ENCODE measurements around the gene FMNL2.

FMNL2 gene

GRCh38 chr2:152492131-152492530 lies 157.2 kb downstream of the FMNL2 start:
- DNase-seq (ENCODE audit: low read depth), result no peak
- no peak for TF ChIP-seq CTCF (IDR thresholded peaks at IDR 0.05; ENCODE audit: low read length, missing control alignments)

DNA sequence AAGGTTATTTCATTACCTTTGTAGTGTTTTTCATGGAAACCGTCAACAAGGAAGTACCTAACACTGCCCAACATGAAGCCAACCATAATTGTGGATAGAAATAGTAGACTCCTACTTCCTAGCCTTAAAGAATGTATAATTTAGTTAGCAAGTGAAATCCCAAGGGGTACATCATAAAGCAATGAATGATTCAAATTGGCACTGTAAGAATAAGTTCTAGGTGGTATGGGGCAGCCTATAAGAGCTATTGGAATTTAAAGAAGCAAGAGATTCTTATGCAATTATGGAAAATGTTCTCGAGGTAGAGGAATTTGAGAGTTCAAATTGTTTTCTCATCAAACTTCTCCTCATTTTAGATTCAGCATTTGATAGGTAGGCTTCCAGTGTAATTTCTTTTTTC lies 157.9 kb downstream of the FMNL2 start:
- H3K4me3 ChIP-seq (replicated peaks; ENCODE audit: low read depth, low read length), result no peak overlapping the region
- TF ChIP-seq CTCF (IDR thresholded peaks at IDR 0.05; ENCODE audit: low read length, missing control alignments), result no peak
- DNase-seq (ENCODE audit: low read depth), result no peak

More at GRCh38 chr2:152492131-152492530, 157.2 kb downstream of the FMNL2 start:
- no peak overlapping the region for H3K4me3 ChIP-seq (replicated peaks; ENCODE audit: low read depth, low read length)

DNA sequence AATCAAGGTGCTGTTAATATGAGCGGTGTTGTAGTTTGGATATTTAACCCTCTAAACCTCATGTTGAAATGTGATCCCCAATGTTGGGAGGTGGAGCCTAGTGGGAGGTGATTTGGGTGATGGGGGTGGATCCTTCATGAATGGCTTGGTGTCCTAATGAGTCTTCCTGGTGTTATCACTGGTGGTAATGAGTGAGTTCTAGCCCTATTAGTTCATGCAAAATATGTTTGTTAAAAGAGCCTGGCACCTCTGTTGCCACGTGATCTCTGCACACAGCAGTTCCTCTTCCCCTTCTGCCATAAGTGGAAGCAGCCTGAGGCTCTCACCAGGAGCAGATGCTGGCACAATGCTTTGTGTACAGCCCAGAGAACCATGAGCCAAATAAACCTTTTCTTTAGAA lies 158.4 kb downstream of the FMNL2 start:
- no peak overlapping the region for H3K4me3 ChIP-seq (replicated peaks; ENCODE audit: low read depth, low read length)
- TF ChIP-seq CTCF (IDR thresholded peaks at IDR 0.05; ENCODE audit: low read length, missing control alignments), result no peak
- DNase-seq (ENCODE audit: low read depth), result no peak

DNA sequence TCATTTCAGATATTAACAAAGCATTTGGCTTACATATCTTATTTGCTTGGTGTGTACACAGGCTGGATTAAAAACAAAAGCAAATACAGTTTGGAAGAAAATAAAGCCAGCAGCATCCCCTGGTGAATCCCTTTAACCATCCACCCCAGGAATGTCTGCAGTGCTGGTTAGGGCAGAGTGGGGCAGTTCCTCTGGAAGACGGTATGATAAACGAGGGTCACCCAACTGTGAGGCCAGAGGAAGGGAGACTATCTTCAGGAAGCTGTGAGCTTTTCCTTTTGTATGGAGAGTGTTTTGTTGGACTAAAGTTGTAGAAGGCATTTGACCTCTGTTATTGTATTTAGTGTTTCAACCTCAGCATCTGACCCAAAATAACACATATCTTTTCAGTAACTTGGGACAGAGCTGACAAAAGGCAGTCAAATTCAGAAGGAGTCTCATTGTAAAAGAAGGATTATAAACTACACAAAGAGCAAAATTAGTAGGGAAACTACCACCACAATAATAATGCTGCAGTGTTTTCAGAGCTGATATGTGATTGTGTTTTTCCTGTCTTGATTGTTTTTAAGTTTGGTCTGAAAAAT lies 159.1 kb downstream of the FMNL2 start:
- DNase-seq (ENCODE audit: low read depth), result peak; percentile 38
- no peak for TF ChIP-seq CTCF (IDR thresholded peaks at IDR 0.05; ENCODE audit: low read length, missing control alignments)

GRCh38 chr2:152496371-152496770 lies 161.4 kb downstream of the FMNL2 start:
- no peak overlapping the region for H3K4me3 ChIP-seq (replicated peaks; ENCODE audit: low read depth, low read length)
- DNase-seq (ENCODE audit: low read depth), result no peak
- no peak for TF ChIP-seq CTCF (IDR thresholded peaks at IDR 0.05; ENCODE audit: low read length, missing control alignments)

More for the DNA sequence above, 159.1 kb downstream of the FMNL2 start:
- H3K4me3 ChIP-seq (replicated peaks; ENCODE audit: low read depth, low read length), result no peak overlapping the region

- no peak overlapping the region for H3K4me3 ChIP-seq (replicated peaks; ENCODE audit: low read depth, low read length)
- no peak for TF ChIP-seq CTCF (IDR thresholded peaks at IDR 0.05; ENCODE audit: low read length, missing control alignments)
- peak; percentile 76 for DNase-seq (ENCODE audit: low read depth)
Measured at GRCh38 chr2:152497481-152498052, 162.6 kb downstream of the FMNL2 start.

GRCh38 chr2:152499331-152499816 lies 164.4 kb downstream of the FMNL2 start:
- no peak for DNase-seq (ENCODE audit: low read depth)
- H3K4me3 ChIP-seq (replicated peaks; ENCODE audit: low read depth, low read length), result no peak overlapping the region
- no peak for TF ChIP-seq CTCF (IDR thresholded peaks at IDR 0.05; ENCODE audit: low read length, missing control alignments)

All from fibroblast of pulmonary artery (primary cell).